Fibroblast of villous mesenchyme (primary cell): ENCODE data around the gene CYB561D2. TPM values are rescaled to one million over a fixed set of nuclear protein-coding genes. Genes with fewer than 3 reads are reported as not detected.
A peak's percentile ranks its signal among the peaks of the same experiment; 100 is the strongest.
"Not testable (repeated sequence)": the region's sequence is repeated elsewhere in the genome, so short reads cannot be mapped to it uniquely, and the experiment has no call there.

Source experiments
- DNase-seq: peaks from one replicate; pipeline ENCODE4 v3.0.0-alpha.2; 2010; ENCODE audit warnings: low read depth
- H3K4me3 ChIP-seq: 2 replicates; pipeline ENCODE4 v1.5.1; 2011; ENCODE audit warnings: low read depth, mild to moderate bottlenecking, low read length
- CTCF ChIP-seq: IDR thresholded peaks from 2 replicates; pipeline ENCODE4 v1.5.1; 2012; ENCODE audit warnings: low read depth, mild to moderate bottlenecking, low read length; ENCODE audit not compliant: insufficient read depth
- total RNA-seq: library from RNA; depleted of rRNA; stranded (reverse); fragments of >200 nt; gene quantifications from 2 replicates; pipeline ENCODE4 v1.2.3, GENCODE V29; 2012

Gene CYB561D2
- 22.5 and 23.7 TPM in 2 replicates for total RNA-seq

DNA sequence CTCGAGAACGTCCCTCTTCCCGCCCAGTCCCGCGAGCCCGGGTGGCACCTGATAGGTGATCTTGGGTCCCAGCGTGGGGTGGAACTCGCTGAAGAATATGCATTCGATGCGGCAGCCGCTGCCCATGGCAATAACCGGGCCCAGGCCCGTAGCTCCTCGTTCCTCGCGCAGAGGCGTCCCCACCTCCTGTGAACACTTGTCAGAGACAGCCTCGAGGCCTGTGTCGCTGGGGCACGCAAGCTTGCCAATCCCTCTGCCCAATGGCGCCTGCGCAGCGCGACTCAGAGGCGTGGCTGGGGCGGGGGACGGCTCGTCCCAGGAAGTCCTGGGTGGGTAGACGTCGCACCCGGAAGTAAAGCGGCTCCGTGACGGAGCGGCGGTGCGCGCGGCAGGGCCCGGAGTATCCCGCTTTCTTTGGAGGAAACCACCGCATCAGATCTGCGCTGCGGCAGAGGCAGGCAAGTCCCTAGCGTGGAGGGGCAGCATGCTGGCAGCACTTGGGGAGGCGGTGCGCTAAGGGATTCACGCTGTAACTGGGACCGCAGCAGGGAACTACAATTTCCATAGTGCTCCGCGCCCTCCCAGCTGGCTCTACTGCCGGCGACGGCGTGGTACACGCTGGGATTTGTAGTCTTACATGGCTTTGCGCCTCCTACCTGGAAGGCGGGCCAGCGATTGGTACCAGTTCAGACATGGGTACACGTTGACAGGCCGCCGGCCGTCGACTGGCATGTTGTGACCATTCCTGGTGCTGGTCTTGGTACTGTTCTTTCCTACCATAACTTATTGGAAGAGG, at the start of gene CYB561D2, which contains the start of gene NPRL2:
CYB561D2 (plus strand) TSS at position 336 of the 796 bp plus-strand sequence. CDS start 572 bp downstream, outside the sequence.
NPRL2 (minus strand) TSS at position 249 of the 796 bp plus-strand sequence; CDS start at position 126, 123 bp downstream.
- peak within 1 kb of the TSS; percentile 97 for H3K4me3 ChIP-seq
- peak; percentile 94 for DNase-seq
- TF ChIP-seq CTCF = no peak

DNA sequence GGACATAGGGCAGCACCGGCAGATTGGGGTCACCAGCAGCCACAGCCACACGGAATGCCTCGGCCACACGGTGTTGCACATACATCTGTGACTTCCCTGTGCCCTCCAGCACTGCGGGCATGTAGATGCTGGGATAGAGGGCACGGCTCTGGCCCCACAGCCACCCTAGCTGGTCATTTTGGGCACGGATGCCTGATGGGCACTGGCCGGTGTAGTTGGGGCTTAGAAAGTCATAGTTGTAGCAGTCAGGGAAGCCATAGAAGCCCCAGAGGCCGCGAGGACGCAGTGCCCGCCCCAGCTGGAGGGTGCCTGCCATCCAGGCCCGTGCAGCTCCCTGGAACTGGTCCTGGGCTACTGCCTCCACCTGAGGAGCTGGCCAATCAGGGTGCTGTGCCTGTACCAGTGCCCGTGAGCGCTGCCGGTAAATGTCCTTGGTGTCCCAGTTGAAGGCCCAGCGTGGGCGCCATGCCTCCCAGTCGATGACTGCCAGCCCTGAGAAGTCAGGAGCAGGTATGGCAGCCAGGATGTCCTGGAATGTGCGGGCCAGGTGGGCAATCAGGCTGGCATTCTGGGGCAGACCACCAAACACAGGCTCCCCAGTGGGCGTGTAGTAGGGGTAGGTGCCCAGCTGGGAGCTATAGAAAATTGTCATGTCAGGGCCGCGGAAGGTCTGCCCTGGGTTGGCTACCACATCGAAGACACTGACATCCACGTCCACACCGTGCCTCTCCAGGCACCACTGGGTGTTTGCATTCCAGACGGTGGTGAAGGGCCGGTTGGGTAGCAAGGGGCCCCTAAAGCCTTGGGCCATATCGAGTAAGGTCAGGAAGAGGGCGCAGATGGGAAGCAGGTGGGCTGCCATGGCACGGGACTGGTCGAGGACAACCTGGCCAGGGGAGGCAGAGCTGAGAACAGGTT, 48.3 kb upstream of the CYB561D2 start:
- no peak overlapping the region for H3K4me3 ChIP-seq
- DNase-seq = no peak
- TF ChIP-seq CTCF = no peak

GRCh38 chr3:50303013-50303815, 47.4 kb upstream of the CYB561D2 start, which contains the start of gene HYAL1:
HYAL1 (minus strand) TSS chr3:50303574; CDS start chr3:50302956, 618 bp downstream.
- TF ChIP-seq CTCF = peak; percentile 20
- H3K4me3 ChIP-seq = no peak within 1 kb of the TSS
- peak; percentile 30 for DNase-seq

DNA sequence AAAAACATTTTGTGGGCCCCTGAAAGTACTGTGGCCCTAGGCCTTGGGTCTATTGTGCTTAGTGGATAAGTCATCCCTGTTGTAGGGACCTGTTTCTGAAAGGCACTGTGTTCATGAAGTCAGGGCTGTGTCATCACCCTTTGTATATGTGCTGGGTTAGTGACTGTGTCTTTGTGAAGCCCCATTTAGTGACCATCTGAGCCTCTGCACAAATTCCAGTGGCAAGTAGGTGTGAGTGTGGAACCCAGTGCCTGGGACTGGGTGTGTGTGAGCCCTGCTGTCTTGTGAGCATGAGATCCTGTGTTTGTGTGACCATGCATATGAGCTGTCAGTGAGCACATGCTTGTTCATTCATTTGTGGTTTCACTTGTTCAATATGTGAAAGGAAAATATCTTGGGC, 46.1 kb upstream of the CYB561D2 start:
- TF ChIP-seq CTCF = no peak
- no peak for DNase-seq

GRCh38 chr3:50312041-50312440, 38.6 kb upstream of the CYB561D2 start:
- H3K4me3 ChIP-seq, DNase-seq: not testable (repeated sequence)

More for the DNA sequence above, 46.1 kb upstream of the CYB561D2 start:
- no peak overlapping the region for H3K4me3 ChIP-seq

GRCh38 chr3:50314342-50314741, 36.3 kb upstream of the CYB561D2 start:
- DNase-seq = no peak
- no peak for TF ChIP-seq CTCF
- no peak overlapping the region for H3K4me3 ChIP-seq
